ENCODE results near the gene TRIM17.

TRIM17 gene

GRCh38 chr1:228420968-228421826 lies 4.5 kb upstream of the TRIM17 start:
- Histone ChIP-seq H3K9me3 (ENCODE audit: control insufficient read depth, insufficient read depth, low read depth, low read length) (no peaks in the 10 kb centered on the region), H3K4me3 (ENCODE audit: low read depth, low read length) (no peak overlapping the region), H3K36me3 (ENCODE audit: control insufficient read depth in 2 of 2, insufficient read depth in 1 of 2, low read length in 2 of 2) (no peaks in the 10 kb centered on the region), H3K4me1 (ENCODE audit: control insufficient read depth, insufficient read depth, low read length) (no peaks in the 10 kb centered on the region), H3K27ac (ENCODE audit: extremely low read depth, low read depth, low read length) (no peak overlapping the region)
- ChIA-PET CTCF (interaction anchor here (0.7 kb wide), 1 partner anchor 38 kb away, joined by 3 read pairs; no protein-coding TSS in a partner anchor), POLR2A (interaction anchor here (1.4 kb wide), 1 partner anchor 15 kb away, joined by 5 read pairs; the partner anchor contains the start of gene TRIM11)
- TF ChIP-seq ZNF645 (tag by site-specific recombination; IDR thresholded peaks at IDR 0.05) (no peak), ZNF626 (tag by site-specific recombination; IDR thresholded peaks at IDR 0.05) (no peak), ZSCAN16 (tag by site-specific recombination; IDR thresholded peaks at IDR 0.05) (no peak), ZNF610 (tag by site-specific recombination; IDR thresholded peaks at IDR 0.05; ENCODE audit: borderline replicate concordance) (no peak), ZNF23 (tag by site-specific recombination; IDR thresholded peaks at IDR 0.05; ENCODE audit: borderline replicate concordance) (no peak), ZNF510 (tag by site-specific recombination; IDR thresholded peaks at IDR 0.05; ENCODE audit: insufficient replicate concordance) (no peak), ZNF596 (tag by site-specific recombination; IDR thresholded peaks at IDR 0.05) (no peak), FEZF1 (tag by site-specific recombination; IDR thresholded peaks at IDR 0.05) (no peak), SETDB1 (IDR thresholded peaks at IDR 0.05; ENCODE audit: insufficient read length, low read length) (no peak), ZNF777 (tag by site-specific recombination; IDR thresholded peaks at IDR 0.05; ENCODE audit: borderline replicate concordance) (no peak)

- no peak overlapping the region for H3K4me3 ChIP-seq (ENCODE audit: low read depth, low read length)
- H3K9me3 ChIP-seq (ENCODE audit: control insufficient read depth, insufficient read depth, low read depth, low read length) = no peaks in the 10 kb centered on the region
- CTCF ChIA-PET = no interaction called here
- no peak overlapping the region for H3K27ac ChIP-seq (ENCODE audit: extremely low read depth, low read depth, low read length)
- H3K36me3 ChIP-seq (ENCODE audit: control insufficient read depth in 2 of 2, insufficient read depth in 1 of 2, low read length in 2 of 2) = peaks cover 0 to 3% of the 10 kb centered on the region in 2 experiments; a peak in 1 of 3 replicates
- TF ChIP-seq ZNF10 (tag by site-specific recombination; IDR thresholded peaks at IDR 0.05) = no peak
- no peak for TF ChIP-seq ZNF501 (tag by site-specific recombination; IDR thresholded peaks at IDR 0.05)
- TF ChIP-seq GLIS2 (tag by site-specific recombination; IDR thresholded peaks at IDR 0.05) = no peak
- TF ChIP-seq ZSCAN23 (tag by site-specific recombination; IDR thresholded peaks at IDR 0.05) = no peak
- TF ChIP-seq ZNF341 (tag by site-specific recombination; IDR thresholded peaks at IDR 0.05; ENCODE audit: low read depth) = peak; percentile 18; the same call in 1 of the 2 replicates
- POLR2A ChIA-PET = no interaction called here
- no peaks in the 10 kb centered on the region for H3K4me1 ChIP-seq (ENCODE audit: control insufficient read depth, insufficient read depth, low read length)
Measured at GRCh38 chr1:228417483-228418203, 982 bp upstream of the TRIM17 start.

- H3K27ac ChIP-seq (ENCODE audit: extremely low read depth, low read depth, low read length) = no peak overlapping the region
- TF ChIP-seq ZNF514 (tag by site-specific recombination; IDR thresholded peaks at IDR 0.05) (no peak), ZNF621 (tag by site-specific recombination; IDR thresholded peaks at IDR 0.05) (no peak)
- no peak overlapping the region for H3K4me3 ChIP-seq (ENCODE audit: low read depth, low read length)
- H3K36me3 ChIP-seq (ENCODE audit: control insufficient read depth in 2 of 2, insufficient read depth in 1 of 2, low read length in 2 of 2) = peaks cover 0 to 3% of the 10 kb centered on the region in 2 experiments; a peak in 1 of 3 replicates
- no peaks in the 10 kb centered on the region for H3K4me1 ChIP-seq (ENCODE audit: control insufficient read depth, insufficient read depth, low read length)
- CTCF ChIA-PET = no interaction called here
- no peaks in the 10 kb centered on the region for H3K9me3 ChIP-seq (ENCODE audit: control insufficient read depth, insufficient read depth, low read depth, low read length)
- POLR2A ChIA-PET = no interaction called here
Measured at GRCh38 chr1:228417061-228417460, 400 bp upstream of the TRIM17 start.

Measured in HEK293 (cell line).